ENCODE data around the gene DEFB116.

DEFB116 gene

DNA sequence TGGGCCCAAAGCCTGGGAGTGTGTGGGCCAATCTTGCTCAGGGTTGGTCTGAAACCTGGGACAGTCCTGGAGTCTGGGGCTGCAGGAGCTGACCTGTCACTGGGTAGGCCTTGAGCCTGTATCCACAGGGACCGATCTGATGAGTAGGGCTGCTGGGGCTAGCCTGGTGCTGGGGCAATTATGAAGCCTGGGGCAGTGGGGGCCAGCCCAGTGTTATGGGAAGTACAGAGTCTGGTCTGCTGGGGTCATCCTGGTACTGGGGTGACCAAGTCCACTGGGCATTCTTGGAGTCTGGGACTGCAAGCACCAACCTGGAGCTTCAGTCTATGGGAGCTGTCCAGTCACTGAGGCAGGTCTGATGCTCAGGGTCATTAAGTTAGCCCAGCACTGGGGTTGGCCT lies 30.2 kb downstream of the DEFB116 start:
- Histone ChIP-seq H3K27ac (ENCODE audit: extremely low read depth, low read depth, low read length) (no peak overlapping the region), H3K9me3 (ENCODE audit: control insufficient read depth, insufficient read depth, low read depth, low read length) (no peaks in the 10 kb centered on the region), H3K4me3 (ENCODE audit: low read depth, low read length) (no peak overlapping the region), H3K4me1 (ENCODE audit: control insufficient read depth, insufficient read depth, low read length) (no peaks in the 10 kb centered on the region), H3K36me3 (ENCODE audit: control insufficient read depth in 2 of 2, insufficient read depth in 1 of 2, low read length in 2 of 2) (no peaks in the 10 kb centered on the region)
- ChIA-PET CTCF (no interaction called here), POLR2A (no interaction called here)
- no peak for TF ChIP-seq ZBTB48 (tag by site-specific recombination; IDR thresholded peaks at IDR 0.05)
- TF ChIP-seq ZNF426 (tag by site-specific recombination; IDR thresholded peaks at IDR 0.05): no peak
- TF ChIP-seq ZNF391 (tag by site-specific recombination; IDR thresholded peaks at IDR 0.05; ENCODE audit: borderline replicate concordance, low read depth): no peak
- no peak for TF ChIP-seq ZNF585B (tag by site-specific recombination; IDR thresholded peaks at IDR 0.05)

DNA sequence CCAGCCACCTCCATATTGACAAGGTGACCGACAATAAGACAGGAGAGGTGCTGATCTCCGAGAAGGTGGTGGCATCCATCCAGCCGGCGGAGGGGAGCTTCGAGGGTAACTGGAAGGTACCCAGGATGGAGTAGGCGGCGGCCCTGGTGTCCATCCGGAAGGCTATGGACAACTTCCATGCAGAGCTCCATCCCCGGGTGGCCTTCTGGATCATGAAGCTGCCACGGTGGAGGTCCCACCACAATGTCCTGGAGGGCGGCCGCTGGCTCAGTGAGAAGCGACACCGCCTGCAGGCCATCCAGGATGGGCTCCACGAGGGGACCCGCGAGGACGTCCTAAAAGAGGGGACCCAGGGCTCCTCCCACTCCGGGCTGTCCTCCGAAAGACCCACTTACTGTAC lies 33.9 kb downstream of the DEFB116 start:
- no peak overlapping the region for H3K4me3 ChIP-seq (ENCODE audit: low read depth, low read length)
- no peaks in the 10 kb centered on the region for H3K36me3 ChIP-seq (ENCODE audit: control insufficient read depth in 2 of 2, insufficient read depth in 1 of 2, low read length in 2 of 2)
- no peaks in the 10 kb centered on the region for H3K4me1 ChIP-seq (ENCODE audit: control insufficient read depth, insufficient read depth, low read length)
- TF ChIP-seq, protein P1, sequence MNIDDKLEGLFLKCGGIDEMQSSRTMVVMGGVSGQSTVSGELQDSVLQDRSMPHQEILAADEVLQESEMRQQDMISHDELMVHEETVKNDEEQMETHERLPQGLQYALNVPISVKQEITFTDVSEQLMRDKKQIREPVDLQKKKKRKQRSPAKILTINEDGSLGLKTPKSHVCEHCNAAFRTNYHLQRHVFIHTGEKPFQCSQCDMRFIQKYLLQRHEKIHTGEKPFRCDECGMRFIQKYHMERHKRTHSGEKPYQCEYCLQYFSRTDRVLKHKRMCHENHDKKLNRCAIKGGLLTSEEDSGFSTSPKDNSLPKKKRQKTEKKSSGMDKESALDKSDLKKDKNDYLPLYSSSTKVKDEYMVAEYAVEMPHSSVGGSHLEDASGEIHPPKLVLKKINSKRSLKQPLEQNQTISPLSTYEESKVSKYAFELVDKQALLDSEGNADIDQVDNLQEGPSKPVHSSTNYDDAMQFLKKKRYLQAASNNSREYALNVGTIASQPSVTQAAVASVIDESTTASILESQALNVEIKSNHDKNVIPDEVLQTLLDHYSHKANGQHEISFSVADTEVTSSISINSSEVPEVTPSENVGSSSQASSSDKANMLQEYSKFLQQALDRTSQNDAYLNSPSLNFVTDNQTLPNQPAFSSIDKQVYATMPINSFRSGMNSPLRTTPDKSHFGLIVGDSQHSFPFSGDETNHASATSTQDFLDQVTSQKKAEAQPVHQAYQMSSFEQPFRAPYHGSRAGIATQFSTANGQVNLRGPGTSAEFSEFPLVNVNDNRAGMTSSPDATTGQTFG (tag by site-specific recombination; IDR thresholded peaks at IDR 0.05; ENCODE audit: borderline replicate concordance): no peak
- TF ChIP-seq ZNF292 (tag by site-specific recombination; IDR thresholded peaks at IDR 0.05; ENCODE audit: borderline replicate concordance, low read depth): no peak
- TF ChIP-seq ZNF341 (tag by site-specific recombination; IDR thresholded peaks at IDR 0.05; ENCODE audit: low read depth): no peak
- TF ChIP-seq KLF9 (tag by site-specific recombination; IDR thresholded peaks at IDR 0.05; ENCODE audit: low read depth): no peak
- TF ChIP-seq ZNF362 (tag by site-specific recombination; IDR thresholded peaks at IDR 0.05): no peak
- no peak for TF ChIP-seq ZIC2 (tag by site-specific recombination; IDR thresholded peaks at IDR 0.05)
- TF ChIP-seq ZNF248 (tag by site-specific recombination; IDR thresholded peaks at IDR 0.05): no peak
- no peak for TF ChIP-seq ZFP3 (tag by site-specific recombination; IDR thresholded peaks at IDR 0.05; ENCODE audit: low read depth)
- TF ChIP-seq HOXC10 (CRISPR knock-in tag; IDR thresholded peaks at IDR 0.05): no peak
- TF ChIP-seq, protein P2, sequence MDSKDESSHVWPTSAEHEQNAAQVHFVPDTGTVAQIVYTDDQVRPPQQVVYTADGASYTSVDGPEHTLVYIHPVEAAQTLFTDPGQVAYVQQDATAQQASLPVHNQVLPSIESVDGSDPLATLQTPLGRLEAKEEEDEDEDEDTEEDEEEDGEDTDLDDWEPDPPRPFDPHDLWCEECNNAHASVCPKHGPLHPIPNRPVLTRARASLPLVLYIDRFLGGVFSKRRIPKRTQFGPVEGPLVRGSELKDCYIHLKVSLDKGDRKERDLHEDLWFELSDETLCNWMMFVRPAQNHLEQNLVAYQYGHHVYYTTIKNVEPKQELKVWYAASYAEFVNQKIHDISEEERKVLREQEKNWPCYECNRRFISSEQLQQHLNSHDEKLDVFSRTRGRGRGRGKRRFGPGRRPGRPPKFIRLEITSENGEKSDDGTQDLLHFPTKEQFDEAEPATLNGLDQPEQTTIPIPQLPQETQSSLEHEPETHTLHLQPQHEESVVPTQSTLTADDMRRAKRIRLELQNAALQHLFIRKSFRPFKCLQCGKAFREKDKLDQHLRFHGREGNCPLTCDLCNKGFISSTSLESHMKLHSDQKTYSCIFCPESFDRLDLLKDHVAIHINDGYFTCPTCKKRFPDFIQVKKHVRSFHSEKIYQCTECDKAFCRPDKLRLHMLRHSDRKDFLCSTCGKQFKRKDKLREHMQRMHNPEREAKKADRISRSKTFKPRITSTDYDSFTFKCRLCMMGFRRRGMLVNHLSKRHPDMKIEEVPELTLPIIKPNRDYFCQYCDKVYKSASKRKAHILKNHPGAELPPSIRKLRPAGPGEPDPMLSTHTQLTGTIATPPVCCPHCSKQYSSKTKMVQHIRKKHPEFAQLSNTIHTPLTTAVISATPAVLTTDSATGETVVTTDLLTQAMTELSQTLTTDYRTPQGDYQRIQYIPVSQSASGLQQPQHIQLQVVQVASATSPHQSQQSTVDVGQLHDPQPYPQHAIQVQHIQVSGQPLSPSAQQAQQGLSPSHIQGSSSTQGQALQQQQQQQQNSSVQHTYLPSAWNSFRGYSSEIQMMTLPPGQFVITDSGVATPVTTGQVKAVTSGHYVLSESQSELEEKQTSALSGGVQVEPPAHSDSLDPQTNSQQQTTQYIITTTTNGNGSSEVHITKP (tag by site-specific recombination; IDR thresholded peaks at IDR 0.05): no peak
- TF ChIP-seq ZNF664 (tag by site-specific recombination; IDR thresholded peaks at IDR 0.05): no peak
- TF ChIP-seq ZNF214 (tag by site-specific recombination; IDR thresholded peaks at IDR 0.05; ENCODE audit: borderline replicate concordance): no peak
- TF ChIP-seq, protein P3, sequence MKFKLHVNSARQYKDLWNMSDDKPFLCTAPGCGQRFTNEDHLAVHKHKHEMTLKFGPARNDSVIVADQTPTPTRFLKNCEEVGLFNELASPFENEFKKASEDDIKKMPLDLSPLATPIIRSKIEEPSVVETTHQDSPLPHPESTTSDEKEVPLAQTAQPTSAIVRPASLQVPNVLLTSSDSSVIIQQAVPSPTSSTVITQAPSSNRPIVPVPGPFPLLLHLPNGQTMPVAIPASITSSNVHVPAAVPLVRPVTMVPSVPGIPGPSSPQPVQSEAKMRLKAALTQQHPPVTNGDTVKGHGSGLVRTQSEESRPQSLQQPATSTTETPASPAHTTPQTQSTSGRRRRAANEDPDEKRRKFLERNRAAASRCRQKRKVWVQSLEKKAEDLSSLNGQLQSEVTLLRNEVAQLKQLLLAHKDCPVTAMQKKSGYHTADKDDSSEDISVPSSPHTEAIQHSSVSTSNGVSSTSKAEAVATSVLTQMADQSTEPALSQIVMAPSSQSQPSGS (tag by site-specific recombination; IDR thresholded peaks at IDR 0.05; ENCODE audit: low read depth): no peak
- no peak for TF ChIP-seq ZNF768 (tag by site-specific recombination; IDR thresholded peaks at IDR 0.05)
- TF ChIP-seq, protein P4, sequence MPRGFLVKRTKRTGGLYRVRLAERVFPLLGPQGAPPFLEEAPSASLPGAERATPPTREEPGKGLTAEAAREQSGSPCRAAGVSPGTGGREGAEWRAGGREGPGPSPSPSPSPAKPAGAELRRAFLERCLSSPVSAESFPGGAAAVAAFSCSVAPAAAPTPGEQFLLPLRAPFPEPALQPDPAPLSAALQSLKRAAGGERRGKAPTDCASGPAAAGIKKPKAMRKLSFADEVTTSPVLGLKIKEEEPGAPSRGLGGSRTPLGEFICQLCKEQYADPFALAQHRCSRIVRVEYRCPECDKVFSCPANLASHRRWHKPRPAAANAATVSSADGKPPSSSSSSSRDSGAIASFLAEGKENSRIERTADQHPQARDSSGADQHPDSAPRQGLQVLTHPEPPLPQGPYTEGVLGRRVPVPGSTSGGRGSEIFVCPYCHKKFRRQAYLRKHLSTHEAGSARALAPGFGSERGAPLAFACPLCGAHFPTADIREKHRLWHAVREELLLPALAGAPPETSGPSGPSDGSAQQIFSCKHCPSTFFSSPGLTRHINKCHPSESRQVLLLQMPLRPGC (tag by site-specific recombination; IDR thresholded peaks at IDR 0.05): no peak
- TF ChIP-seq ZNF521 (tag by site-specific recombination; IDR thresholded peaks at IDR 0.05): no peak
- ChIA-PET CTCF (interaction anchor here (0.6 kb wide), 1 partner anchor 236 kb away, joined by 3 read pairs; no protein-coding TSS in a partner anchor), POLR2A (no interaction called here)
- no peaks in the 10 kb centered on the region for H3K9me3 ChIP-seq (ENCODE audit: control insufficient read depth, insufficient read depth, low read depth, low read length)
- no peak overlapping the region for H3K27ac ChIP-seq (ENCODE audit: extremely low read depth, low read depth, low read length)

Data from HEK293 (cell line).